Inflammatory macrophage (primary cell): ENCODE results near the gene FOXP2.
"Not testable (repeated sequence)": the region's sequence is repeated elsewhere in the genome, so short reads cannot be mapped to it uniquely, and the experiment has no call there.

Experiments
- DNase-seq, 2 donors: peaks; one replicate each; pipeline ENCODE4 v3.0.0-alpha.2; 2020 to 2022
- total RNA-seq, 18 experiments: gene quantifications; one replicate each; lab custom pipeline; 2026; ENCODE audit warnings: mixed read lengths in 6 of 18, inconsistent platforms in 2 of 18; lab: John Stamatoyannopoulos, UW

FOXP2 gene
- 0 to 0.63 (median 0.06) reads per million in 18 experiments for total RNA-seq

- DNase-seq = no peak
Observed at GRCh38 chr7:114414156-114415063, at the start of gene FOXP2. Gene FOXP2 (plus strand): TSS chr7:114414815. CDS start chr7:114426512, 11,697 bp downstream.

GRCh38 chr7:114365791-114366190 is 48.8 kb upstream of the FOXP2 start:
- no peak for DNase-seq

GRCh38 chr7:114368492-114368891 is 46.1 kb upstream of the FOXP2 start:
- no peak for DNase-seq

- DNase-seq = no peak
Observed at GRCh38 chr7:114369294-114369693, 45.3 kb upstream of the FOXP2 start.

- no peak for DNase-seq
Observed at GRCh38 chr7:114372619-114373018, 42.0 kb upstream of the FOXP2 start.

- no peak for DNase-seq
Observed at GRCh38 chr7:114375907-114376306, 38.7 kb upstream of the FOXP2 start.

GRCh38 chr7:114383946-114384345 is 30.7 kb upstream of the FOXP2 start:
- DNase-seq = not testable (repeated sequence)

GRCh38 chr7:114384346-114384745 is 30.3 kb upstream of the FOXP2 start:
- DNase-seq = not testable (repeated sequence)

- DNase-seq = no peak
Observed at GRCh38 chr7:114388021-114388420, 26.6 kb upstream of the FOXP2 start.

- no peak for DNase-seq
Observed at GRCh38 chr7:114392686-114393085, 21.9 kb upstream of the FOXP2 start.

GRCh38 chr7:114402876-114403635 is 11.6 kb upstream of the FOXP2 start:
- no peak for DNase-seq

- no peak for DNase-seq
Observed at GRCh38 chr7:114405427-114405826, 9.2 kb upstream of the FOXP2 start.

GRCh38 chr7:114409750-114410149 is 4.9 kb upstream of the FOXP2 start:
- DNase-seq = no peak

GRCh38 chr7:114412548-114412947 is 2.1 kb upstream of the FOXP2 start:
- DNase-seq = no peak

- DNase-seq = no peak
Observed at GRCh38 chr7:114413761-114414155, 857 bp upstream of the FOXP2 start.

- DNase-seq = no peak
Observed at GRCh38 chr7:114415064-114415989, 712 bp downstream of the FOXP2 start.

- no peak for DNase-seq
Observed at GRCh38 chr7:114416129-114416990, 1.7 kb downstream of the FOXP2 start.

- no peak for DNase-seq
Observed at GRCh38 chr7:114417290-114417689, 2.7 kb downstream of the FOXP2 start.

GRCh38 chr7:114418117-114418516 is 3.5 kb downstream of the FOXP2 start:
- DNase-seq = no peak

- DNase-seq = no peak
Observed at GRCh38 chr7:114419441-114420272, 5.0 kb downstream of the FOXP2 start.
